Measurements from ENCODE around the gene TMEM176A. TPM values are rescaled to one million over a fixed set of nuclear protein-coding genes. Genes with fewer than 3 reads are reported as not detected.
"Not testable (repeated sequence)": the region's sequence is repeated elsewhere in the genome, so short reads cannot be mapped to it uniquely, and the experiment has no call there.

TMEM176A gene
- polyA plus RNA-seq (ENCODE audit: insufficient read length in 4 of 4), result 100 to 1,000 TPM in 2 of 4 donors, 10 to 100 TPM in 2; 91.0 to 130 (median 96.0) TPM

- DNase-seq (ENCODE audit: low read depth in 4 of 4, low spot score in 3 of 4), result no peak
These were observed at the start of gene TMEM176A for GRCh38 chr7:150800581-150801241. TMEM176A (plus strand) TSS chr7:150800769; CDS start chr7:150801551, 782 bp downstream.

GRCh38 chr7:150751702-150752101 lies 48.9 kb upstream of the TMEM176A start:
- DNase-seq (ENCODE audit: low read depth in 4 of 4, low spot score in 3 of 4), result no peak

- DNase-seq (ENCODE audit: low read depth in 4 of 4, low spot score in 3 of 4), result no peak
These were observed 47.3 kb upstream of the TMEM176A start for GRCh38 chr7:150753239-150753638.

GRCh38 chr7:150753826-150754603 lies 46.6 kb upstream of the TMEM176A start:
- no peak for DNase-seq (ENCODE audit: low read depth in 4 of 4, low spot score in 3 of 4)

GRCh38 chr7:150754951-150755350 lies 45.6 kb upstream of the TMEM176A start:
- DNase-seq (ENCODE audit: low read depth in 4 of 4, low spot score in 3 of 4), result no peak

GRCh38 chr7:150755473-150756099 lies 45.0 kb upstream of the TMEM176A start:
- DNase-seq (ENCODE audit: low read depth in 4 of 4, low spot score in 3 of 4), result no peak

- no peak for DNase-seq (ENCODE audit: low read depth in 4 of 4, low spot score in 3 of 4)
These were observed 44.4 kb upstream of the TMEM176A start for GRCh38 chr7:150756166-150756565.

- no peak for DNase-seq (ENCODE audit: low read depth in 4 of 4, low spot score in 3 of 4)
These were observed 43.7 kb upstream of the TMEM176A start for GRCh38 chr7:150756858-150757257.

- DNase-seq (ENCODE audit: low read depth in 4 of 4, low spot score in 3 of 4), result no peak
These were observed 41.1 kb upstream of the TMEM176A start for GRCh38 chr7:150759479-150759878.

- DNase-seq (ENCODE audit: low read depth in 4 of 4, low spot score in 3 of 4), result no peak
These were observed 34.2 kb upstream of the TMEM176A start for GRCh38 chr7:150766334-150766709.

GRCh38 chr7:150769768-150770167 lies 30.8 kb upstream of the TMEM176A start:
- DNase-seq (ENCODE audit: low read depth in 4 of 4, low spot score in 3 of 4), result no peak

- not testable (repeated sequence) for DNase-seq (ENCODE audit: low read depth in 4 of 4, low spot score in 3 of 4)
These were observed 26.4 kb upstream of the TMEM176A start for GRCh38 chr7:150774131-150774530.

GRCh38 chr7:150778014-150778737 lies 22.4 kb upstream of the TMEM176A start:
- DNase-seq (ENCODE audit: low read depth in 4 of 4, low spot score in 3 of 4), result no peak

- peak in 3 of 4 donors; percentile 53 to 69 (median 54) for DNase-seq (ENCODE audit: low read depth in 4 of 4, low spot score in 3 of 4)
These were observed 21.7 kb upstream of the TMEM176A start for GRCh38 chr7:150778738-150779301.

GRCh38 chr7:150780292-150780691 lies 20.3 kb upstream of the TMEM176A start:
- no peak for DNase-seq (ENCODE audit: low read depth in 4 of 4, low spot score in 3 of 4)

- no peak for DNase-seq (ENCODE audit: low read depth in 4 of 4, low spot score in 3 of 4)
These were observed 19.5 kb upstream of the TMEM176A start for GRCh38 chr7:150781103-150781502.

GRCh38 chr7:150781961-150782360 lies 18.6 kb upstream of the TMEM176A start:
- no peak for DNase-seq (ENCODE audit: low read depth in 4 of 4, low spot score in 3 of 4)

GRCh38 chr7:150784120-150784736 lies 16.3 kb upstream of the TMEM176A start:
- DNase-seq (ENCODE audit: low read depth in 4 of 4, low spot score in 3 of 4), result no peak

GRCh38 chr7:150784954-150785353 lies 15.6 kb upstream of the TMEM176A start:
- no peak for DNase-seq (ENCODE audit: low read depth in 4 of 4, low spot score in 3 of 4)

Data from right renal pelvis (tissue), 4 donors.